K562 (cell line): ENCODE data around the gene RSPH1. TPM values are rescaled to one million over a fixed set of nuclear protein-coding genes. Genes with fewer than 3 reads are reported as not detected.

Experiments
- ATF1 ChIP-seq, 2 experiments: fragments of 450-650 bp in 1 of 2; IDR thresholded peaks; 2 replicates each; pipeline ENCODE4 v1.6.1; 2016; ENCODE audit warnings: missing compliant biosample characterization in 1 of 2, missing genetic modification characterization in 1 of 2
- BCOR ChIP-seq: fragments of 450-650 bp; IDR thresholded peaks from 2 replicates; pipeline ENCODE4 v1.6.1; 2016
- CREBBP ChIP-seq: IDR thresholded peaks from one replicate; pipeline ENCODE4 v1.6.1; 2012; ENCODE audit warnings: low read depth, mild to moderate bottlenecking, control low read depth, inconsistent platforms, low read length
- DNMT1 ChIP-seq: fragments of 450-650 bp; IDR thresholded peaks from 2 replicates; pipeline ENCODE4 v1.6.1; 2016; ENCODE audit warnings: antibody characterized with exemption, mild to moderate bottlenecking
- ZNF212 ChIP-seq: fragments of 450-650 bp; formaldehyde crosslinking; IDR thresholded peaks from 2 replicates; pipeline ENCODE4 v1.4.0; 2020; ENCODE audit warnings: mild to moderate bottlenecking
- ZNF444 ChIP-seq: fragments of 250-450 bp; sonication (Bioruptor Pico); IDR thresholded peaks from 2 replicates; pipeline ENCODE4 v1.4.0; 2020; ENCODE audit warnings: mild to moderate bottlenecking, moderate library complexity
- ZNF551 ChIP-seq: fragments of 250-450 bp; sonication (Bioruptor Pico); IDR thresholded peaks from 2 replicates; pipeline ENCODE4 v1.5.0; 2021; ENCODE audit warnings: mild to moderate bottlenecking, moderate library complexity
- polyA plus RNA-seq, 8 experiments: library from polyadenylated mRNA; depleted of rRNA in 4 of 8; stranded (reverse) in 5 of 8; unstranded in 3 of 8; fragments of >200 nt; fragmentation: Nextera tagmentation in 2 of 8; fragmentation: Illumina TruSeq in 1 of 8; extraction: Ambion mirVana in 2 of 8; extraction: Trizol in 1 of 8; gene quantifications; 2 replicates each; pipeline versions ENCODE4 v1.2.1 to v1.2.3, GENCODE V29; 2011 to 2014; ENCODE audit warnings: inconsistent platforms in 1 of 8, missing spikeins in 1 of 8
- total RNA-seq, 7 experiments: library from RNA; depleted of rRNA in 6 of 7; stranded (reverse); fragments of >200 nt in 6 of 7; fragmentation: Illumina TruSeq in 2 of 7; extraction: Trizol in 2 of 7; gene quantifications; 2 replicates each; pipeline versions ENCODE4 v1.2.1 to v1.2.3, GENCODE V29; 2011 to 2021; ENCODE audit warnings: low replicate concordance in 1 of 7
- TF ChIP-seq, protein P1 (sequence below): sonication (generic); formaldehyde crosslinking; IDR thresholded peaks from 2 replicates; pipeline ENCODE4 v1.8.0; 2023; ENCODE audit warnings: mild to moderate bottlenecking, missing genetic modification reagents
- TF ChIP-seq, protein P2 (sequence below): sonication (generic); formaldehyde crosslinking; IDR thresholded peaks from 2 replicates; pipeline ENCODE4 v1.8.0; 2022; ENCODE audit warnings: missing genetic modification reagents, mild to moderate bottlenecking, borderline replicate concordance
- TF ChIP-seq, protein P3 (sequence below): fragments of 250-450 bp; sonication (Bioruptor Pico); IDR thresholded peaks from 2 replicates; pipeline ENCODE4 v1.8.0; 2022; ENCODE audit warnings: inconsistent platforms, mild to moderate bottlenecking, moderate library complexity, borderline replicate concordance
- TF ChIP-seq, protein P4 (sequence below): fragments of 450-650 bp; IDR thresholded peaks from 2 replicates; pipeline ENCODE4 v1.6.1; 2017; ENCODE audit warnings: mild to moderate bottlenecking, moderate library complexity
- TF ChIP-seq, protein P5 (sequence below): fragments of 200-800 bp; sonication (Bioruptor generic); IDR thresholded peaks from 2 replicates; pipeline ENCODE4 v1.6.1; 2017; ENCODE audit warnings: missing genetic modification characterization, missing compliant biosample characterization

Gene RSPH1
- total and polyA plus RNA-seq, 9 of the 15 experiments (the other 6 are each of a cell fraction or from before 2014, with no cell fraction given), result 0.17 TPM; not detected in 8

DNA sequence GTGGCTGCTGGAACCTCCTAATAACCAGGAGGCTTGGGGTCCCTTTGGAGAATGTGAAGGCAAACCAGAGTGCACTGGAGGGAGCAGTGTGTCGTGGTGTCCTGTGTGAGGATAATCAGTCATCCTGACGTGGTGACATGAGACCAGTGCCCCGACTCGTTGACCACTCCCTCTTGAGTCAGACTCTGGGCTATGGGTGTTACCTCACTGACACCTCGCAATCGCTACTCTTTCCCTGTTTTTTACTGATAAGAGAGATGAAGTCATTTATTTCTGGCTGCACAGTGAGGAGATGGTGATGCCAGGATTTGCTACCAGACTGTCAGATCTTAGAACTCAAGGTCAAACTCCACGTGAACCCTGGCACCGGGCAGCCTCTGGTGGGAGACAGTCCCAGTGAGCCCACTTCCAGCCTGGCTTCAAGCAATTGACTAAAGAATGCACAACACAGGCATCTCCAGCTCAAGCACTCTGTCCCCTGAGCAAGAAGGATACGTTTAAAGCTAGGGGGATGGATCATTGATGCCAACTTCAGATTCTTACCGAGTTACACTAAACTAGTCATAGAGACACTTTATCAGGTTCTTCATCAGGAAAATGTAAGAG, 62.0 kb downstream of the RSPH1 start (continued):
- TF ChIP-seq, protein P1, sequence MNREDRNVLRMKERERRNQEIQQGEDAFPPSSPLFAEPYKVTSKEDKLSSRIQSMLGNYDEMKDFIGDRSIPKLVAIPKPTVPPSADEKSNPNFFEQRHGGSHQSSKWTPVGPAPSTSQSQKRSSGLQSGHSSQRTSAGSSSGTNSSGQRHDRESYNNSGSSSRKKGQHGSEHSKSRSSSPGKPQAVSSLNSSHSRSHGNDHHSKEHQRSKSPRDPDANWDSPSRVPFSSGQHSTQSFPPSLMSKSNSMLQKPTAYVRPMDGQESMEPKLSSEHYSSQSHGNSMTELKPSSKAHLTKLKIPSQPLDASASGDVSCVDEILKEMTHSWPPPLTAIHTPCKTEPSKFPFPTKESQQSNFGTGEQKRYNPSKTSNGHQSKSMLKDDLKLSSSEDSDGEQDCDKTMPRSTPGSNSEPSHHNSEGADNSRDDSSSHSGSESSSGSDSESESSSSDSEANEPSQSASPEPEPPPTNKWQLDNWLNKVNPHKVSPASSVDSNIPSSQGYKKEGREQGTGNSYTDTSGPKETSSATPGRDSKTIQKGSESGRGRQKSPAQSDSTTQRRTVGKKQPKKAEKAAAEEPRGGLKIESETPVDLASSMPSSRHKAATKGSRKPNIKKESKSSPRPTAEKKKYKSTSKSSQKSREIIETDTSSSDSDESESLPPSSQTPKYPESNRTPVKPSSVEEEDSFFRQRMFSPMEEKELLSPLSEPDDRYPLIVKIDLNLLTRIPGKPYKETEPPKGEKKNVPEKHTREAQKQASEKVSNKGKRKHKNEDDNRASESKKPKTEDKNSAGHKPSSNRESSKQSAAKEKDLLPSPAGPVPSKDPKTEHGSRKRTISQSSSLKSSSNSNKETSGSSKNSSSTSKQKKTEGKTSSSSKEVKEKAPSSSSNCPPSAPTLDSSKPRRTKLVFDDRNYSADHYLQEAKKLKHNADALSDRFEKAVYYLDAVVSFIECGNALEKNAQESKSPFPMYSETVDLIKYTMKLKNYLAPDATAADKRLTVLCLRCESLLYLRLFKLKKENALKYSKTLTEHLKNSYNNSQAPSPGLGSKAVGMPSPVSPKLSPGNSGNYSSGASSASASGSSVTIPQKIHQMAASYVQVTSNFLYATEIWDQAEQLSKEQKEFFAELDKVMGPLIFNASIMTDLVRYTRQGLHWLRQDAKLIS (CRISPR knock-in tag), result no peak
- TF ChIP-seq ZNF444 (CRISPR knock-in tag) (no peak), BCOR (no peak), ZNF551 (CRISPR knock-in tag) (no peak), ATF1 (CRISPR knock-in tag; IDR thresholded peaks at IDR 0.05) (no peak), ATF1 (tag; IDR thresholded peaks at IDR 0.05) (peak; percentile 91), ZNF212 (no peak), DNMT1 (no peak), CREBBP (no peak)
- TF ChIP-seq, protein P2, sequence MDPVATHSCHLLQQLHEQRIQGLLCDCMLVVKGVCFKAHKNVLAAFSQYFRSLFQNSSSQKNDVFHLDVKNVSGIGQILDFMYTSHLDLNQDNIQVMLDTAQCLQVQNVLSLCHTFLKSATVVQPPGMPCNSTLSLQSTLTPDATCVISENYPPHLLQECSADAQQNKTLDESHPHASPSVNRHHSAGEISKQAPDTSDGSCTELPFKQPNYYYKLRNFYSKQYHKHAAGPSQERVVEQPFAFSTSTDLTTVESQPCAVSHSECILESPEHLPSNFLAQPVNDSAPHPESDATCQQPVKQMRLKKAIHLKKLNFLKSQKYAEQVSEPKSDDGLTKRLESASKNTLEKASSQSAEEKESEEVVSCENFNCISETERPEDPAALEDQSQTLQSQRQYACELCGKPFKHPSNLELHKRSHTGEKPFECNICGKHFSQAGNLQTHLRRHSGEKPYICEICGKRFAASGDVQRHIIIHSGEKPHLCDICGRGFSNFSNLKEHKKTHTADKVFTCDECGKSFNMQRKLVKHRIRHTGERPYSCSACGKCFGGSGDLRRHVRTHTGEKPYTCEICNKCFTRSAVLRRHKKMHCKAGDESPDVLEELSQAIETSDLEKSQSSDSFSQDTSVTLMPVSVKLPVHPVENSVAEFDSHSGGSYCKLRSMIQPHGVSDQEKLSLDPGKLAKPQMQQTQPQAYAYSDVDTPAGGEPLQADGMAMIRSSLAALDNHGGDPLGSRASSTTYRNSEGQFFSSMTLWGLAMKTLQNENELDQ (CRISPR knock-in tag), result no peak
- TF ChIP-seq, protein P3, sequence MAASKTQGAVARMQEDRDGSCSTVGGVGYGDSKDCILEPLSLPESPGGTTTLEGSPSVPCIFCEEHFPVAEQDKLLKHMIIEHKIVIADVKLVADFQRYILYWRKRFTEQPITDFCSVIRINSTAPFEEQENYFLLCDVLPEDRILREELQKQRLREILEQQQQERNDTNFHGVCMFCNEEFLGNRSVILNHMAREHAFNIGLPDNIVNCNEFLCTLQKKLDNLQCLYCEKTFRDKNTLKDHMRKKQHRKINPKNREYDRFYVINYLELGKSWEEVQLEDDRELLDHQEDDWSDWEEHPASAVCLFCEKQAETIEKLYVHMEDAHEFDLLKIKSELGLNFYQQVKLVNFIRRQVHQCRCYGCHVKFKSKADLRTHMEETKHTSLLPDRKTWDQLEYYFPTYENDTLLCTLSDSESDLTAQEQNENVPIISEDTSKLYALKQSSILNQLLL (CRISPR knock-in tag), result no peak
- TF ChIP-seq, protein P4, sequence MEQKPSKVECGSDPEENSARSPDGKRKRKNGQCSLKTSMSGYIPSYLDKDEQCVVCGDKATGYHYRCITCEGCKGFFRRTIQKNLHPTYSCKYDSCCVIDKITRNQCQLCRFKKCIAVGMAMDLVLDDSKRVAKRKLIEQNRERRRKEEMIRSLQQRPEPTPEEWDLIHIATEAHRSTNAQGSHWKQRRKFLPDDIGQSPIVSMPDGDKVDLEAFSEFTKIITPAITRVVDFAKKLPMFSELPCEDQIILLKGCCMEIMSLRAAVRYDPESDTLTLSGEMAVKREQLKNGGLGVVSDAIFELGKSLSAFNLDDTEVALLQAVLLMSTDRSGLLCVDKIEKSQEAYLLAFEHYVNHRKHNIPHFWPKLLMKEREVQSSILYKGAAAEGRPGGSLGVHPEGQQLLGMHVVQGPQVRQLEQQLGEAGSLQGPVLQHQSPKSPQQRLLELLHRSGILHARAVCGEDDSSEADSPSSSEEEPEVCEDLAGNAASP, result no peak
- TF ChIP-seq, protein P5, sequence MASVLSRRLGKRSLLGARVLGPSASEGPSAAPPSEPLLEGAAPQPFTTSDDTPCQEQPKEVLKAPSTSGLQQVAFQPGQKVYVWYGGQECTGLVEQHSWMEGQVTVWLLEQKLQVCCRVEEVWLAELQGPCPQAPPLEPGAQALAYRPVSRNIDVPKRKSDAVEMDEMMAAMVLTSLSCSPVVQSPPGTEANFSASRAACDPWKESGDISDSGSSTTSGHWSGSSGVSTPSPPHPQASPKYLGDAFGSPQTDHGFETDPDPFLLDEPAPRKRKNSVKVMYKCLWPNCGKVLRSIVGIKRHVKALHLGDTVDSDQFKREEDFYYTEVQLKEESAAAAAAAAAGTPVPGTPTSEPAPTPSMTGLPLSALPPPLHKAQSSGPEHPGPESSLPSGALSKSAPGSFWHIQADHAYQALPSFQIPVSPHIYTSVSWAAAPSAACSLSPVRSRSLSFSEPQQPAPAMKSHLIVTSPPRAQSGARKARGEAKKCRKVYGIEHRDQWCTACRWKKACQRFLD (CRISPR knock-in tag), result no peak
